Omental fat pad (tissue), 4 donors: Measurements from ENCODE around the gene AVPR2. TPM values are rescaled to one million over a fixed set of nuclear protein-coding genes. Genes with fewer than 3 reads are reported as not detected.
A peak's percentile ranks its signal among the peaks of the same experiment; 100 is the strongest.

Source experiments
- ATAC-seq: fragments of 150-250 bp; one replicate; pipeline ENCODE4 v1.9.1; 2016; ENCODE audit warnings: mild to moderate bottlenecking, moderate library complexity; ENCODE audit not compliant: low FRiP score
- DNase-seq: peaks from one replicate; pipeline ENCODE4 v3.0.0-alpha.2; 2019; ENCODE audit warnings: low spot score
- CTCF ChIP-seq, 3 donors: fragments of 450-650 bp; IDR thresholded peaks; one replicate each; pipeline ENCODE4 v1.5.1; 2016 to 2017; ENCODE audit warnings: antibody characterized with exemption in 3 of 3, mild to moderate bottlenecking in 3 of 3, moderate library complexity in 2 of 3
- total RNA-seq, 4 donors: library from RNA; depleted of rRNA; stranded (reverse); fragments of >200 nt; gene quantifications; one replicate each; pipeline ENCODE4 v1.1.0, GENCODE V29; 2016

Gene AVPR2
- total RNA-seq, 4 donors from 2014 or later, result 0.74 to 22.7 (median 3.6) TPM

GRCh38 chrX:153952373-153953026 is 48.0 kb downstream of the AVPR2 start:
- ATAC-seq, result no peak
- TF ChIP-seq CTCF (IDR thresholded peaks at IDR 0.05), result no peak
- no peak for DNase-seq

GRCh38 chrX:153953342-153953830 is 48.9 kb downstream of the AVPR2 start:
- peak; percentile 75 for DNase-seq
- peak; percentile 52 for ATAC-seq
- peak in 2 of 3 donors; percentile 65 to 88 for TF ChIP-seq CTCF (IDR thresholded peaks at IDR 0.05)

GRCh38 chrX:153953892-153954557 is 49.6 kb downstream of the AVPR2 start:
- TF ChIP-seq CTCF (IDR thresholded peaks at IDR 0.05), result no peak
- DNase-seq, result no peak
- no peak for ATAC-seq

GRCh38 chrX:153954558-153955227 is 50.2 kb downstream of the AVPR2 start:
- no peak for TF ChIP-seq CTCF (IDR thresholded peaks at IDR 0.05)
- no peak for ATAC-seq

GRCh38 chrX:153955228-153955732 is 50.8 kb downstream of the AVPR2 start:
- no peak for TF ChIP-seq CTCF (IDR thresholded peaks at IDR 0.05)
- no peak for DNase-seq
- no peak for ATAC-seq

More at GRCh38 chrX:153954558-153955227, 50.2 kb downstream of the AVPR2 start:
- DNase-seq, result no peak

GRCh38 chrX:153956044-153956907 is 51.8 kb downstream of the AVPR2 start:
- ATAC-seq, result no peak
- TF ChIP-seq CTCF (IDR thresholded peaks at IDR 0.05), result no peak
- no peak for DNase-seq
